Measurements from ENCODE around the gene GFRAL. TPM values are rescaled to one million over a fixed set of nuclear protein-coding genes. Genes with fewer than 3 reads are reported as not detected.
A peak's percentile ranks its signal among the peaks of the same experiment; 100 is the strongest.

The GFRAL gene
- total RNA-seq, 1 donor = not detected

DNA sequence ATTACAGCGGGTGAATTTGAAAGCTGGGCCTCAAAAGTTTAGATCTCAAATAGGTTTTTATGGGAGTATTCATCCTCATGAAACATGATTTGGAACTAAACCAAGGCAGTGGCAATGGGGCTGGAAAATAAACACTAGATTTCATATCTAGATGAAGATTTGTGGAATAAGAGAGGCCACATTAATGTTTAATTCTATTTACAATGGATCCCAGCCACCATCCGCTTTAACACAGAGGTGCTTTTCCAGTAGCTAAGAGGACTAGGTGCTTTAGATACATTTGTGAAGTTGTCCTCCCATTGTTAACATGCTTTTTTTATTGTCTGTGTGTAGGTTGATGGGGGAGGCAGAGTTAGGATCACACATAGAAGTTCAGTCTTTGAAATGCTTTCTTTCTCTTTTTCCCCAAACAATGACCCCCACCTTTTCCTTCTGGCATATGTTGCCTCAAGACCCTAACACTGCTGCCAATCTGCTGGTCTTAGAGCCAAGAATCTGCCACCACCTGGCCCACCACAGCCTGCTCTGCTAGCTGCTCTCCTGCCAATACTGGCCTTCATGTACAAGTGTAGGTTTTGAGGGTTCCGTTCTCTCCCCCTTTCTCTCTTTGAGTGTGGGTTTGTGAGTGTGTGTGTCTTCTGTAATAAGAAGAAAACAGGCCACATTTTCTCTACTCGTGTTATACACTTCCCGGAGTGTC lies 27.8 kb upstream of the GFRAL start:
- Histone ChIP-seq H3K4me3 (ENCODE audit: insufficient read depth, low read length) (no peak overlapping the region), H3K79me2 (ENCODE audit: insufficient read depth, low read length) (no peaks in the 10 kb centered on the region), H3K27ac (ENCODE audit: low read depth, low read length) (no peak overlapping the region), H3K27me3 (ENCODE audit: insufficient read depth, low read length) (no peaks in the 10 kb centered on the region), H2AFZ (ENCODE audit: low read length) (no peak overlapping the region), H3K4me1 (ENCODE audit: insufficient read depth, low read length) (no peaks in the 10 kb centered on the region), H3K36me3 (ENCODE audit: insufficient read depth, low read length) (no peaks in the 10 kb centered on the region), H3K4me2 (ENCODE audit: insufficient read depth, low read length) (no peak overlapping the region), H3K9me3 (ENCODE audit: low read depth, low read length) (no peaks in the 10 kb centered on the region), H4K20me1 (ENCODE audit: insufficient read depth, low read length) (no peaks in the 10 kb centered on the region)
- no peak for DNase-seq (ENCODE audit: insufficient read length, low spot score, missing footprints)
- TF ChIP-seq, protein P1, sequence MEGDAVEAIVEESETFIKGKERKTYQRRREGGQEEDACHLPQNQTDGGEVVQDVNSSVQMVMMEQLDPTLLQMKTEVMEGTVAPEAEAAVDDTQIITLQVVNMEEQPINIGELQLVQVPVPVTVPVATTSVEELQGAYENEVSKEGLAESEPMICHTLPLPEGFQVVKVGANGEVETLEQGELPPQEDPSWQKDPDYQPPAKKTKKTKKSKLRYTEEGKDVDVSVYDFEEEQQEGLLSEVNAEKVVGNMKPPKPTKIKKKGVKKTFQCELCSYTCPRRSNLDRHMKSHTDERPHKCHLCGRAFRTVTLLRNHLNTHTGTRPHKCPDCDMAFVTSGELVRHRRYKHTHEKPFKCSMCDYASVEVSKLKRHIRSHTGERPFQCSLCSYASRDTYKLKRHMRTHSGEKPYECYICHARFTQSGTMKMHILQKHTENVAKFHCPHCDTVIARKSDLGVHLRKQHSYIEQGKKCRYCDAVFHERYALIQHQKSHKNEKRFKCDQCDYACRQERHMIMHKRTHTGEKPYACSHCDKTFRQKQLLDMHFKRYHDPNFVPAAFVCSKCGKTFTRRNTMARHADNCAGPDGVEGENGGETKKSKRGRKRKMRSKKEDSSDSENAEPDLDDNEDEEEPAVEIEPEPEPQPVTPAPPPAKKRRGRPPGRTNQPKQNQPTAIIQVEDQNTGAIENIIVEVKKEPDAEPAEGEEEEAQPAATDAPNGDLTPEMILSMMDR (IDR thresholded peaks at IDR 0.05; ENCODE audit: extremely low read depth, low read depth, low read length) = no peak

DNA sequence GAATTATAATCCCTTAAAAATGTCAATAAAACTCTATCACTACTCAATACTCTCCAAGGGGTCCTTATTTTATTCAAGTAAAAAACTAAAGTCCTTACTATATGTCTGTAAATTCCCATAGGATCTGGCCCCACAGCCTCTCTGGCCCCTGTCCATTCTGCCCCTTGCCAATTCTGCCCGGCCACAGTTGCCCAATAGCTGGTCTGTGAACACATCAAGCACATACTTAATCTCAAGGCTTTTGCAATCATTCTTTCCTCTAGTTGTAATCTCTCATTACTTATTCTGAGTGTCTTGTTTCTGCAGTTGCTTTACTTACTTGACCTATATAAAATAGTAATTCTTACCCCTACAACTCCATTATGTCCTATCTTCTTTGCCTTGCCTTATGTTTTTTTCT lies 22.5 kb upstream of the GFRAL start:
- H3K4me2 ChIP-seq (ENCODE audit: insufficient read depth, low read length) = no peak overlapping the region
- TF ChIP-seq, protein P1 (IDR thresholded peaks at IDR 0.05; ENCODE audit: extremely low read depth, low read depth, low read length) = no peak
- H3K9me3 ChIP-seq (ENCODE audit: low read depth, low read length) = no peaks in the 10 kb centered on the region
- no peaks in the 10 kb centered on the region for H3K36me3 ChIP-seq (ENCODE audit: insufficient read depth, low read length)
- no peak overlapping the region for H3K27ac ChIP-seq (ENCODE audit: low read depth, low read length)
- H3K27me3 ChIP-seq (ENCODE audit: insufficient read depth, low read length) = no peaks in the 10 kb centered on the region
- no peak overlapping the region for H2AFZ ChIP-seq (ENCODE audit: low read length)
- DNase-seq (ENCODE audit: insufficient read length, low spot score, missing footprints) = no peak
- H3K4me1 ChIP-seq (ENCODE audit: insufficient read depth, low read length) = no peaks in the 10 kb centered on the region
- H3K4me3 ChIP-seq (ENCODE audit: insufficient read depth, low read length) = no peak overlapping the region
- no peaks in the 10 kb centered on the region for H4K20me1 ChIP-seq (ENCODE audit: insufficient read depth, low read length)
- H3K79me2 ChIP-seq (ENCODE audit: insufficient read depth, low read length) = no peaks in the 10 kb centered on the region

DNA sequence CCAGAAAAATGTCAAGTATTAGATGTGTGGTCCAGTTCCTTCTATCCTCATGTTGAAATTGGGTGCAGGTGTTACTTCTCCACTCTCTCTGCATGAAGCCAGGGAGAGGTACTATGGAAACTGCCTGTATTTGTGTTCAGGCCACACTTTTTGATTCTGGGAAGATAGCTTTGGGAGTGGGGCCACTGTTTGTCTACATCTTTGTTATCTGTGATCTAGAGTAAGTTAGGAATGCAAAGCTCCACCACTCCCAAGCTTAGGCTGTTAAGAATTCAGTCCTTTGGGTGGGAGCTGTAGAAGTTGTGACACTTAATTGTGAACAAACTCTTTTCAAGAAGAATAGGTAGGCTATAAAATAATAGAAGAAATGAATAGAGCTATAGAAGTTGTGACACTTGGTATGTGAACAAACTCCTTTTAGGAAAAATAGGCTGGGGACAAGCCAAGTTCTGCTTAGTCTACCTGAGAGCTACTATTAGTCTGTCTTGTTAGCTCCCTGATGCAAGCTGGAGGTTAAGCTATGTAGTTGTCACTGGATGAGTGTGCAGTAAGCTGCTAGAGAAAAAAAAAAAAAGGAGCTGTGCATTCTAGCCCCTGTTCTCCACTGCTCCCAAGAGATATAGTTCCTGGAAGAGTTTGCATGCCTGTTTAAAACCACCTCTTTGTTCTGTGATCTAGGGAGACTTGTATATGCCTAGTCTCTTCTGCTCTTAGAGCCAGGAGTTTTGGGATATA lies 7.1 kb upstream of the GFRAL start:
- Histone ChIP-seq H2AFZ (ENCODE audit: low read length) (no peak overlapping the region), H3K27ac (ENCODE audit: low read depth, low read length) (no peak overlapping the region), H3K36me3 (ENCODE audit: insufficient read depth, low read length) (no peaks in the 10 kb centered on the region), H3K4me2 (ENCODE audit: insufficient read depth, low read length) (no peak overlapping the region), H3K79me2 (ENCODE audit: insufficient read depth, low read length) (no peaks in the 10 kb centered on the region), H3K9me3 (ENCODE audit: low read depth, low read length) (no peaks in the 10 kb centered on the region), H3K4me1 (ENCODE audit: insufficient read depth, low read length) (no peaks in the 10 kb centered on the region), H3K27me3 (ENCODE audit: insufficient read depth, low read length) (no peaks in the 10 kb centered on the region), H4K20me1 (ENCODE audit: insufficient read depth, low read length) (no peaks in the 10 kb centered on the region), H3K4me3 (ENCODE audit: insufficient read depth, low read length) (no peak overlapping the region)
- TF ChIP-seq, protein P1 (IDR thresholded peaks at IDR 0.05; ENCODE audit: extremely low read depth, low read depth, low read length) = no peak
- DNase-seq (ENCODE audit: insufficient read length, low spot score, missing footprints) = peak; percentile 54

DNA sequence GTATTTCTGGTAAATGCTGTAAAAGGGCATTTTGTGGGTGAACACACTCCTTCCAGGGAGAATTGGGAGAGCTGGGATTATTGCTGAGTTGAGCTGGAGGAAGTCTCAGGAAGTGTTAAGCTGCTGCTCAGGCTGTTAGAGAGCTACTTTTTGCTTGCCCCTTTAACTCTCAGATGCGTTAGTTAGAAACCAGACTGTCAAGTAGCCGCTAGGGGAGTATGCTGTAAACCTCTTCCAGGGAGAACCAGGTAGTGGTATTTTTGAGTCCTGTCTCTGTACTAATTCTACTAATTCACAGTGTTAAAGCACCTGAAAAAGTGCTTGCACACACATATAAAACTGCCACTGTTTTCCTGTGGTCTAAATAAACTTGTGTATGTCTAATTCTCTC lies 6.6 kb upstream of the GFRAL start:
- Histone ChIP-seq H3K4me3 (ENCODE audit: insufficient read depth, low read length) (no peak overlapping the region), H3K79me2 (ENCODE audit: insufficient read depth, low read length) (no peaks in the 10 kb centered on the region), H3K36me3 (ENCODE audit: insufficient read depth, low read length) (no peaks in the 10 kb centered on the region), H3K27ac (ENCODE audit: low read depth, low read length) (no peak overlapping the region), H3K4me2 (ENCODE audit: insufficient read depth, low read length) (no peak overlapping the region), H3K27me3 (ENCODE audit: insufficient read depth, low read length) (no peaks in the 10 kb centered on the region), H3K9me3 (ENCODE audit: low read depth, low read length) (no peaks in the 10 kb centered on the region), H2AFZ (ENCODE audit: low read length) (no peak overlapping the region), H4K20me1 (ENCODE audit: insufficient read depth, low read length) (no peaks in the 10 kb centered on the region), H3K4me1 (ENCODE audit: insufficient read depth, low read length) (no peaks in the 10 kb centered on the region)
- TF ChIP-seq, protein P1 (IDR thresholded peaks at IDR 0.05; ENCODE audit: extremely low read depth, low read depth, low read length) = no peak
- no peak for DNase-seq (ENCODE audit: insufficient read length, low spot score, missing footprints)
